ENCODE results near the gene DMXL2.

Gene DMXL2

GRCh38 chr15:51494411-51495314 is 127.9 kb downstream of the DMXL2 start:
- H3K9ac ChIP-seq (ENCODE audit: low read length) = no peak overlapping the region

GRCh38 chr15:51493892-51494291 is 128.7 kb downstream of the DMXL2 start:
- H3K4me1 ChIP-seq (ENCODE audit: control insufficient read depth, insufficient read depth, low read depth, low read length) = no peaks in the 10 kb centered on the region
- no peak overlapping the region for H2BK5ac ChIP-seq (ENCODE audit: low read depth, low read length, poor library complexity, severe bottlenecking)
- no peak overlapping the region for H2BK12ac ChIP-seq (ENCODE audit: low read length in 2 of 2)
- H3K4ac ChIP-seq (ENCODE audit: low read depth in 1 of 2, low read length in 2 of 2) = no peak overlapping the region
- peak; percentile 58 for DNase-seq
- H3K18ac ChIP-seq (ENCODE audit: low read depth in 1 of 2, low read length in 2 of 2) = no peak overlapping the region
- H2BK15ac ChIP-seq (ENCODE audit: low read depth, poor library complexity, severe bottlenecking) = no peak overlapping the region
- no peak overlapping the region for H3K9ac ChIP-seq (ENCODE audit: low read length)
- no peak overlapping the region for H2AFZ ChIP-seq (ENCODE audit: low read depth, low read length)
- H4K8ac ChIP-seq (ENCODE audit: low read length) = no peak overlapping the region
- no peak overlapping the region for H3K4me2 ChIP-seq (ENCODE audit: low read length, poor library complexity, severe bottlenecking)
- peaks cover 0 to 14% of the 10 kb centered on the region in 2 experiments for H3K36me3 ChIP-seq (ENCODE audit: control insufficient read depth in 1 of 2, insufficient read depth in 2 of 2, low read depth in 1 of 2, low read length in 2 of 2)
- H3K79me1 ChIP-seq (replicated peaks; ENCODE audit: low read length, poor library complexity, severe bottlenecking) = no peaks in the 10 kb centered on the region
- H3K27me3 ChIP-seq (ENCODE audit: control insufficient read depth in 1 of 2, insufficient read depth in 1 of 2, low read length in 2 of 2) = no peaks in the 10 kb centered on the region
- H3K23ac ChIP-seq (ENCODE audit: low read length in 2 of 2) = no peak overlapping the region
- H4K91ac ChIP-seq (ENCODE audit: low read length) = no peak overlapping the region
- no peaks in the 10 kb centered on the region for H3K9me3 ChIP-seq (ENCODE audit: control insufficient read depth, low read length)
- no peak overlapping the region for H2BK120ac ChIP-seq (ENCODE audit: low read depth, low read length)
- no peak overlapping the region for H2AK5ac ChIP-seq (ENCODE audit: low read length, severe bottlenecking)
- no peak overlapping the region for H3K14ac ChIP-seq (ENCODE audit: low read length in 2 of 2)
- WGBS = 21% methylated on average over 2 of the region's 2 CpGs
- no peak overlapping the region for H3K27ac ChIP-seq (ENCODE audit: low read length, poor library complexity, severe bottlenecking)
- no peak overlapping the region for H3K4me3 ChIP-seq (ENCODE audit: insufficient read depth in 1 of 2, low read depth in 1 of 2, low read length in 2 of 2)

More at GRCh38 chr15:51494411-51495314, 127.9 kb downstream of the DMXL2 start:
- Histone ChIP-seq H3K36me3 (ENCODE audit: control insufficient read depth in 1 of 2, insufficient read depth in 2 of 2, low read depth in 1 of 2, low read length in 2 of 2) (peaks cover 0 to 16% of the 10 kb centered on the region in 2 experiments), H3K4me1 (ENCODE audit: control insufficient read depth, insufficient read depth, low read depth, low read length) (no peaks in the 10 kb centered on the region), H2BK12ac (ENCODE audit: low read length in 2 of 2) (no peak overlapping the region), H4K91ac (ENCODE audit: low read length) (no peak overlapping the region), H3K9me3 (ENCODE audit: control insufficient read depth, low read length) (no peaks in the 10 kb centered on the region), H2BK120ac (ENCODE audit: low read depth, low read length) (no peak overlapping the region), H3K4me3 (ENCODE audit: insufficient read depth in 1 of 2, low read depth in 1 of 2, low read length in 2 of 2) (no peak overlapping the region), H3K18ac (ENCODE audit: low read depth in 1 of 2, low read length in 2 of 2) (no peak overlapping the region), H3K27ac (ENCODE audit: low read length, poor library complexity, severe bottlenecking) (no peak overlapping the region), H3K27me3 (ENCODE audit: control insufficient read depth in 1 of 2, insufficient read depth in 1 of 2, low read length in 2 of 2) (no peaks in the 10 kb centered on the region), H3K79me1 (replicated peaks; ENCODE audit: low read length, poor library complexity, severe bottlenecking) (no peaks in the 10 kb centered on the region), H2AFZ (ENCODE audit: low read depth, low read length) (no peak overlapping the region), H2BK5ac (ENCODE audit: low read depth, low read length, poor library complexity, severe bottlenecking) (no peak overlapping the region), H3K14ac (ENCODE audit: low read length in 2 of 2) (no peak overlapping the region), H4K8ac (ENCODE audit: low read length) (no peak overlapping the region), H3K23ac (ENCODE audit: low read length in 2 of 2) (no peak overlapping the region), H2AK5ac (ENCODE audit: low read length, severe bottlenecking) (no peak overlapping the region), H3K4me2 (ENCODE audit: low read length, poor library complexity, severe bottlenecking) (no peak overlapping the region), H3K4ac (ENCODE audit: low read depth in 1 of 2, low read length in 2 of 2) (no peak overlapping the region), H2BK15ac (ENCODE audit: low read depth, poor library complexity, severe bottlenecking) (no peak overlapping the region)
- DNase-seq = peak; percentile 50
- WGBS = 13% methylated on average over 1 of the region's 9 CpGs

DNA sequence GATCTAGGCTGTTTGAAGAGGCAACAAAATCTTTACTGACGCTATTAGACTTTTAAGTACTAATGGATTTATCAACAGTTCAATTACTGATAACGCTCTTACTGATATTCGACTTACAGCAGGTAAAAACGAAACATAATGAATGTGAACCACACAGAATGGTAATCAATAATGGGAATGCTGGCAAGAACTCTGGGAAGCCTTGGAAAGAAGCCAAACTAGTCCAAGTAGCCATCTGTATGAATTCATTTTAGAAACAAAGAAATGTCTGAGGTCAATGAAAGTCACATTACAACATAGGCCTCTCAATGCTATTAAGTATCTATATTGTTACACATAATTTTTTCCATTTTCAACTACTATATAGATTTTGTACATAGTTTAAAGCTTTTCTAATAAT is 130.0 kb downstream of the DMXL2 start:
- Histone ChIP-seq H3K79me1 (replicated peaks; ENCODE audit: low read length, poor library complexity, severe bottlenecking) (no peaks in the 10 kb centered on the region), H3K27me3 (ENCODE audit: control insufficient read depth in 1 of 2, insufficient read depth in 1 of 2, low read length in 2 of 2) (no peaks in the 10 kb centered on the region), H3K14ac (ENCODE audit: low read length in 2 of 2) (no peak overlapping the region), H3K23ac (ENCODE audit: low read length in 2 of 2) (no peak overlapping the region), H3K4me3 (ENCODE audit: insufficient read depth in 1 of 2, low read depth in 1 of 2, low read length in 2 of 2) (no peak overlapping the region), H3K4ac (ENCODE audit: low read depth in 1 of 2, low read length in 2 of 2) (no peak overlapping the region), H3K4me2 (ENCODE audit: low read length, poor library complexity, severe bottlenecking) (no peak overlapping the region), H2BK15ac (ENCODE audit: low read depth, poor library complexity, severe bottlenecking) (no peak overlapping the region), H3K9me3 (ENCODE audit: control insufficient read depth, low read length) (peaks cover 5% of the 10 kb centered on the region), H3K36me3 (ENCODE audit: control insufficient read depth in 1 of 2, insufficient read depth in 2 of 2, low read depth in 1 of 2, low read length in 2 of 2) (peaks cover 0 to 19% of the 10 kb centered on the region in 2 experiments), H3K27ac (ENCODE audit: low read length, poor library complexity, severe bottlenecking) (no peak overlapping the region), H4K91ac (ENCODE audit: low read length) (no peak overlapping the region), H2BK5ac (ENCODE audit: low read depth, low read length, poor library complexity, severe bottlenecking) (no peak overlapping the region), H2AK5ac (ENCODE audit: low read length, severe bottlenecking) (no peak overlapping the region), H3K18ac (ENCODE audit: low read depth in 1 of 2, low read length in 2 of 2) (no peak overlapping the region), H3K9ac (ENCODE audit: low read length) (no peak overlapping the region), H2BK120ac (ENCODE audit: low read depth, low read length) (no peak overlapping the region), H2AFZ (ENCODE audit: low read depth, low read length) (no peak overlapping the region), H3K4me1 (ENCODE audit: control insufficient read depth, insufficient read depth, low read depth, low read length) (no peaks in the 10 kb centered on the region), H2BK12ac (ENCODE audit: low read length in 2 of 2) (no peak overlapping the region), H4K8ac (ENCODE audit: low read length) (no peak overlapping the region)
- DNase-seq = no peak
- WGBS = 100% methylated on average over 4 of the region's 4 CpGs

GRCh38 chr15:51491941-51492340 is 130.6 kb downstream of the DMXL2 start:
- WGBS = 100% methylated on average over 2 of the region's 5 CpGs
- Histone ChIP-seq H3K27me3 (ENCODE audit: control insufficient read depth in 1 of 2, insufficient read depth in 1 of 2, low read length in 2 of 2) (no peaks in the 10 kb centered on the region), H3K14ac (ENCODE audit: low read length in 2 of 2) (no peak overlapping the region)

More at GRCh38 chr15:51491941-51492340, 130.6 kb downstream of the DMXL2 start:
- Histone ChIP-seq H4K8ac (ENCODE audit: low read length) (no peak overlapping the region), H3K9ac (ENCODE audit: low read length) (no peak overlapping the region), H3K4me1 (ENCODE audit: control insufficient read depth, insufficient read depth, low read depth, low read length) (no peaks in the 10 kb centered on the region), H2BK15ac (ENCODE audit: low read depth, poor library complexity, severe bottlenecking) (no peak overlapping the region), H2BK12ac (ENCODE audit: low read length in 2 of 2) (no peak overlapping the region), H2AFZ (ENCODE audit: low read depth, low read length) (no peak overlapping the region), H3K9me3 (ENCODE audit: control insufficient read depth, low read length) (peaks cover 5% of the 10 kb centered on the region), H2AK5ac (ENCODE audit: low read length, severe bottlenecking) (no peak overlapping the region), H2BK5ac (ENCODE audit: low read depth, low read length, poor library complexity, severe bottlenecking) (no peak overlapping the region), H2BK120ac (ENCODE audit: low read depth, low read length) (no peak overlapping the region), H3K79me1 (replicated peaks; ENCODE audit: low read length, poor library complexity, severe bottlenecking) (no peaks in the 10 kb centered on the region), H4K91ac (ENCODE audit: low read length) (no peak overlapping the region), H3K4me3 (ENCODE audit: insufficient read depth in 1 of 2, low read depth in 1 of 2, low read length in 2 of 2) (no peak overlapping the region), H3K36me3 (ENCODE audit: control insufficient read depth in 1 of 2, insufficient read depth in 2 of 2, low read depth in 1 of 2, low read length in 2 of 2) (peaks cover 0 to 24% of the 10 kb centered on the region in 2 experiments), H3K18ac (ENCODE audit: low read depth in 1 of 2, low read length in 2 of 2) (no peak overlapping the region), H3K4me2 (ENCODE audit: low read length, poor library complexity, severe bottlenecking) (no peak overlapping the region), H3K23ac (ENCODE audit: low read length in 2 of 2) (no peak overlapping the region), H3K27ac (ENCODE audit: low read length, poor library complexity, severe bottlenecking) (no peak overlapping the region), H3K4ac (ENCODE audit: low read depth in 1 of 2, low read length in 2 of 2) (peak overlapping the region in 1 of 2 experiments; percentile 28)
- DNase-seq = no peak
